Testis (tissue), 2 donors: ENCODE measurements around the gene KCP.

Experiments used
- CTCF ChIP-seq, 3 experiments: fragments of 450-650 bp in 2 of 3; fragments of 200-600 bp in 1 of 3; sonication (generic) in 1 of 3; IDR thresholded peaks; one replicate each; pipeline ENCODE4 v1.5.1; 2016 to 2019; ENCODE audit warnings: antibody characterized with exemption in 3 of 3, mild to moderate bottlenecking in 2 of 3, moderate library complexity in 1 of 3
- POLR2A ChIP-seq: fragments of 450-650 bp; IDR thresholded peaks from one replicate; pipeline ENCODE4 v1.6.1; 2017; ENCODE audit warnings: antibody characterized with exemption, mild to moderate bottlenecking, moderate library complexity

GRCh38 chr7:128948976-128949760 is 38.7 kb upstream of the KCP start:
- TF ChIP-seq CTCF (IDR thresholded peaks at IDR 0.05) (no peak), POLR2A (no peak)
